DND-41 (cell line): ENCODE results near the gene SUN5.

Experiments used
- CTCF ChIP-seq: IDR thresholded peaks from 2 replicates; pipeline ENCODE4 v1.5.1; 2012; ENCODE audit warnings: borderline replicate concordance, low read length, moderate library complexity, mild to moderate bottlenecking; ENCODE audit not compliant: poor library complexity, severe bottlenecking; ENCODE audit errors: extremely low read depth
- EZH2 ChIP-seq: IDR thresholded peaks from 3 replicates; pipeline ENCODE4 v1.6.1; 2012; ENCODE audit warnings: borderline replicate concordance, low read depth, mild to moderate bottlenecking, moderate library complexity, low read length, inconsistent platforms; ENCODE audit not compliant: severe bottlenecking

- no peak for TF ChIP-seq CTCF
- no peak for TF ChIP-seq EZH2
Measured at GRCh38 chr20:32984631-32985354, 19.4 kb downstream of the SUN5 start.
